ENCODE data around the gene FILIP1L. TPM values are rescaled to one million over a fixed set of nuclear protein-coding genes. Genes with fewer than 3 reads are reported as not detected.

FILIP1L gene
- polyA plus RNA-seq, 3 donors, result 0.13 to 0.40 (median 0.25) TPM

- no peak for DNase-seq
- no peak overlapping the region for H3K27ac Mint-ChIP-seq
- H2AFZ ChIP-seq (ENCODE audit: insufficient read depth, low read depth, low read length, poor library complexity, severe bottlenecking), result no peak overlapping the region
- H3K27me3 Mint-ChIP-seq (ENCODE audit: low read depth in 3 of 3), result no peaks in the 10 kb centered on the region
- H3K4me3 ChIP-seq (replicated peaks in 1 of 3; ENCODE audit: low read depth in 2 of 3, low read length in 3 of 3), result no peak overlapping the region
- TF ChIP-seq CTCF (IDR thresholded peaks at IDR 0.05), result no peak
- no peaks in the 10 kb centered on the region for H3K79me2 ChIP-seq (ENCODE audit: insufficient read depth, low read length)
- intact Hi-C loops (cut with micrococcal nuclease), result no loop called here
- H3K4me1 Mint-ChIP-seq, result no peaks in the 10 kb centered on the region
- no peaks in the 10 kb centered on the region for H3K4me1 ChIP-seq (ENCODE audit: control insufficient read depth in 1 of 2, insufficient read depth in 2 of 2, low read length in 2 of 2)
- H3K27me3 ChIP-seq (ENCODE audit: control insufficient read depth in 2 of 2, insufficient read depth in 2 of 2, low read length in 2 of 2), result no peaks in the 10 kb centered on the region
- H3K4me3 Mint-ChIP-seq, result no peak overlapping the region
- no peaks in the 10 kb centered on the region for H3K36me3 Mint-ChIP-seq
- no peaks in the 10 kb centered on the region for H4K20me1 ChIP-seq (ENCODE audit: insufficient read depth, low read length)
- H3K9ac ChIP-seq (ENCODE audit: insufficient read depth, low read length, poor library complexity, severe bottlenecking), result no peak overlapping the region
- no peak overlapping the region for H3K4me2 ChIP-seq (replicated peaks; ENCODE audit: extremely low read depth, low read length, poor library complexity, severe bottlenecking)
- H3K36me3 ChIP-seq (replicated peaks in 1 of 2; ENCODE audit: control insufficient read depth in 1 of 2, insufficient read depth in 2 of 2, low read length in 2 of 2), result no peaks in the 10 kb centered on the region
- no peak overlapping the region for H3K27ac ChIP-seq (ENCODE audit: low read depth in 1 of 2, low read length in 2 of 2)
- WGBS (ENCODE audit: insufficient coverage), result 94% methylated on average over 2 of the region's 4 CpGs
- no peaks in the 10 kb centered on the region for H3K9me3 Mint-ChIP-seq
- no peaks in the 10 kb centered on the region for H3K9me3 ChIP-seq (replicated peaks in 1 of 2; ENCODE audit: control insufficient read depth in 1 of 2, insufficient read depth in 1 of 2, low read length in 2 of 2)
Measured at GRCh38 chr3:99934975-99935797, 179.1 kb downstream of the FILIP1L start.

- Mint-ChIP-seq H3K9me3 (no peaks in the 10 kb centered on the region), H3K4me3 (no peak overlapping the region), H3K27me3 (ENCODE audit: low read depth in 3 of 3) (no peaks in the 10 kb centered on the region), H3K4me1 (no peaks in the 10 kb centered on the region), H3K36me3 (no peaks in the 10 kb centered on the region), H3K27ac (no peak overlapping the region)
- intact Hi-C loops (cut with micrococcal nuclease), result no loop called here
- H3K4me1 ChIP-seq (ENCODE audit: control insufficient read depth in 1 of 2, insufficient read depth in 2 of 2, low read length in 2 of 2), result no peaks in the 10 kb centered on the region
- H3K36me3 ChIP-seq (replicated peaks in 1 of 2; ENCODE audit: control insufficient read depth in 1 of 2, insufficient read depth in 2 of 2, low read length in 2 of 2), result no peaks in the 10 kb centered on the region
- H3K27ac ChIP-seq (ENCODE audit: low read depth in 1 of 2, low read length in 2 of 2), result no peak overlapping the region
- H3K9ac ChIP-seq (ENCODE audit: insufficient read depth, low read length, poor library complexity, severe bottlenecking), result no peak overlapping the region
- no CpG with 5 or more reads among the region's 5 CpGs for WGBS (ENCODE audit: insufficient coverage)
- H3K27me3 ChIP-seq (ENCODE audit: control insufficient read depth in 2 of 2, insufficient read depth in 2 of 2, low read length in 2 of 2), result no peaks in the 10 kb centered on the region
- TF ChIP-seq CTCF (IDR thresholded peaks at IDR 0.05), result no peak
- H3K79me2 ChIP-seq (ENCODE audit: insufficient read depth, low read length), result no peaks in the 10 kb centered on the region
- H4K20me1 ChIP-seq (ENCODE audit: insufficient read depth, low read length), result no peaks in the 10 kb centered on the region
- no peak overlapping the region for H2AFZ ChIP-seq (ENCODE audit: insufficient read depth, low read depth, low read length, poor library complexity, severe bottlenecking)
- no peak overlapping the region for H3K4me2 ChIP-seq (replicated peaks; ENCODE audit: extremely low read depth, low read length, poor library complexity, severe bottlenecking)
- H3K9me3 ChIP-seq (replicated peaks in 1 of 2; ENCODE audit: control insufficient read depth in 1 of 2, insufficient read depth in 1 of 2, low read length in 2 of 2), result no peaks in the 10 kb centered on the region
- no peak for DNase-seq
- H3K4me3 ChIP-seq (replicated peaks in 1 of 3; ENCODE audit: low read depth in 2 of 3, low read length in 3 of 3), result no peak overlapping the region
Measured at GRCh38 chr3:99933971-99934750, 180.1 kb downstream of the FILIP1L start.

Measured in CD14-positive monocyte (primary cell).